Kidney glomerular epithelial cell (primary cell): ENCODE data around the gene ZEB2.

Source experiments
- DNase-seq: peaks from one replicate; lab custom pipeline; 2025; lab: John Stamatoyannopoulos, UW

Gene ZEB2

GRCh38 chr2:144496092-144496976 is 23.6 kb downstream of the ZEB2 start:
- DNase-seq = no peak

DNA sequence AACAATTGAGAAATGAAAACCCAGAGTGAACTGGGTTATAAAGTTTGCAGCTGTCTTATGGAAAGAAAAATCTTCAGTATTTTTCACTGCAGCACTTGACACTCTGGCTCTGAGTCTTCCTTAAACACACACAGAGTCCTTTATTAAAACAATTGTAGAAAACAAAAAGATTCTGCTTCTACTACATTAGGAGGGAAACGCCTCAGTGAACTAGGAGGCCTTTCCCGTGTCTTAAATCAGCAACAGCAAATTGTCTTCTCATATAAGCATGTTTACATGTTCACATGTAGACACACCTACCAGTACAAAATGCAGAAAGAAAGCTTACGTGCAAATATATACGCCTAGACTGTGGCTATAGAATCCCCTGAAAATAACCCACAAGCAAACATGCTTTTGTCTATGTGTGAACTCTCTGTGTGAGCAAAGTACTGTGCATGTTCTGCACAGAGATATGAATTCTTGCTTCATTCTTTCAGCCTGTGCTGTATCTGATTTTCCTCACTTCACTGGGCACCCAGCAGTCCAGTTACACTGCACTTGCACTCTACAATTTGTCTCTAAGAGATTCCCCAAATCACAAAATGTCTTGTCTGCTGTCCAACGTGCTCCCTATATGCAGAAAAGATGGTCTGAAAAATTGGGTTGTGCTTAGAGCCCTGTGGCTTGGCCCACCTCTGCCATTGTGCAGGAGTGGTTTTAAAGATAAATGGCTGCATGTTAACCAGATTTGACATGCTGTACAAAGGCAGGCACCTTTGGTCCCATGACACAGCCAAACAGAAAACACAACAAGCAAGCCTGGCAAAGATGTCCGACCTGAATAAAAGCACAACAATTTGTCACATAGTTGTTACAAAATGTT is 24.5 kb downstream of the ZEB2 start:
- DNase-seq = no peak

- DNase-seq = no peak
Observed at GRCh38 chr2:144493027-144493809, 26.7 kb downstream of the ZEB2 start.

DNA sequence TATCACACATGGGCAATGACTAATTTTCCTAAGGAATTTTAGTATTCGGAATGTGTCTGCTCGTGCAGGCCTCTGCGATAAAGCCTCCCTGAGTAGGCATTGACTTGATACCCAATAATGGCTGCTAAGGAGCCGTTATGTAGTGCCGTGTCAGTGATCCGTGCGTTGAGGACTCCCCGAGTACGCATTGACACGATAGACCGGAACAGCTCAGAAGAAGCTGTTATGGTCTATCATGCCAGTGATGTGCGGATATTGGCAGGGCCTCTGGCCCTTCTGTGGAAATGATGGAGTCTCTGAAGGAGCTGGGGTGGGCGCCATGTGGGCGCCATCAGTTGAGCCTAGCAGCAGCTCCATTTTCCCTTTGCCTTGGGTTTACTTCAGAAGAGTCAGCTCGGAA is 29.1 kb downstream of the ZEB2 start:
- DNase-seq = no peak

GRCh38 chr2:144490017-144490416 is 29.9 kb downstream of the ZEB2 start:
- DNase-seq = no peak

DNA sequence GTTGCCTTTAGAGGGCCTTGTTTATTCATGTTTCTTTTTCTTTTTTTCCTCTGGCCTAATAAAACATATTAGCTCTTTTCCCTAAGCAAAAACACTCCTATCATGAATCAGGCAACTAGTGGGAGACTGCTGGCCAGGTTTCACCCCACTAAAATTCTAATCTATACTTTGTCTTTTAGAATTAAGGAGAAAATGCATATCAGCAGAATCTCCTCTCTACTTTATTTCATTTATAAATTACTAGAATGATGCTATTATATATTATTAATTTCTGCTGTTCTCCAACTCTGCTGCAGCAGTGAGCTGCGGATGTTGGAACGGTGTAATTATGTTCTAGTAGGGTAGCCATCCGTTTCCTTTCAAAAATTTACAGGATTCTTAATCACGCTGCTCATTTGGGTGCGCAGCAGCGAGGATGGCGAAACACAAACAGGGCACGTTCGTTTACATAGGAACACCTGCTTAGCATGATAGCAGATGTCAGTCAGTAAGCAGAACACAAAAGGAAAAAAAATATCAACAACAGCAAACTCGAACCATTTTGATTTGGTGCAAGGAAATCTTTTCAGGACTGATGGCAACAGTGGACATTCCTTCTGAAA is 30.5 kb downstream of the ZEB2 start:
- peak; percentile 25 for DNase-seq

DNA sequence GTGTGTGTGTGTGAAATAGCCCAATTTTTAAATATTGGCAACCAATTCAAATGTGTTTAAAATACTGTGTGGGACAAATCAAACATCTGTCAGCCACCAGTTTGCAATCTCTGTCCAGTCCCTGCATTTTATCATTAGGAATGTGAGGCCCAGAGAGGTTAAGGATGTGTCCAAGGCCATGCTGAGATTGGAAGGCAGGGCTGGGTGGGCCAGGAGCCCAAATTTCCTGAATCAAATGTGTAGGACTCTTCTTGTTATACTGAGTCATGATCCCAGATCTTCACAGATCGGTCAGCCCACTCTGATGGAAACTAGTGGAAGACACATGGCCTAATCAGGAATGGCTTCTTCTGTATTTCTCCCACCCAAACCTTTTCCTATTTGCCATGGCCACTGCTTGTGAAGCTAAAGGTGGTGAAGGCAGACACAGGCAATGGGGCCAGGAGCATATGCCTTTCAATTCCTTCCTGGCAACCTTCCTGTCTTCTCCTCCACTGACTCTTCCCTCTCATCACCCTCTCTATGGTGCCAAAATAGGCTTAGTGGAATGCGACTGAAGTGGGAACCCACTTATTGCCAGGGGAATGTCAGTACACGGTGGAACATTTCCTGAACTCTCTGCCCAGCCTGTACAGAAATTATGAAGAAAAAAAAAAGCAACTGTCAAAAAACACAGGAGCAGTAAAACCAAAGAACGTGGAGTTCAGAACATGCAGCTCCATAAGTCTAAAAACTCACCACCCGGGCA is 35.5 kb downstream of the ZEB2 start:
- no peak for DNase-seq

- no peak for DNase-seq
Observed at GRCh38 chr2:144481666-144482065, 38.3 kb downstream of the ZEB2 start.

DNA sequence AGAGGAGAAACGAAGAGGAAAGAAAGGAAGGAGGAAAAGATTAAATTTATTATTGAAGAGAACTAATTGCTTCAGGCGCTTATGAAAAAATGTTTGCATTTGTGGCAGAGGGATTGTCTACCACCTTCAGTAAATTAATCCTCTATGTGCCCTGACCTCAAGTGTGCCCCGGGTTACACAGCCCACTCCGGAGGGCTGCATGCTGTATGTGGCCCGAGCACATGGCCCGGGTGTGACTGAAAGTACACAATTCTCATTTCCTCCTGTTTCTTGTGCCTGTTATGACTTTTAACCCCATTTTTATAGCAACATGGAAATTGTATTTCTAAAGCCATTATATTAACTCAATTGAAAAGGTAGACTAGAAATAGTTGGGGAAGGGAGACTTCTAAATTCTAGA is 38.8 kb downstream of the ZEB2 start:
- DNase-seq = no peak

DNA sequence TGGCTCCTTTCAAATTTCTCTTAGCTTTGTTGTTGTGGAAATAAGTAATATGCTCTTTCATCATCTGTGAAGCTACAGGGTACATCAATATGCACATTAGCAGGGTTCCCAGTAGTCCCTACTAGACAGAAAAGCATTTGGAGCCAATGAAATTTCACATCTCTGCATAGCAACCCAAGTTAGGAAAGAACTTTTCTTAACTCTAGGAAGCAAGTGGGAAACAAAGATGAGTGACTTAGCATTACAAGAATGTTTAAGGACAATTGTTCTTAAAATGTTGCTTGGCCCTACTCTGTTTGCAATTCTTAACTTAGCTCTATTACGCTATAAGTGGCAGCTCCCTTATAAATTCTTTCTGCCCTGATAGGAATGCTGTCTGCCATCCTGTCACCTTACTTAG is 39.6 kb downstream of the ZEB2 start:
- DNase-seq = peak; percentile 26

GRCh38 chr2:144479659-144480058 is 40.3 kb downstream of the ZEB2 start:
- DNase-seq = no peak

GRCh38 chr2:144479138-144479537 is 40.8 kb downstream of the ZEB2 start:
- peak; percentile 37 for DNase-seq

GRCh38 chr2:144477957-144478311 is 42.0 kb downstream of the ZEB2 start:
- DNase-seq = peak; percentile 49

- no peak for DNase-seq
Observed at GRCh38 chr2:144477281-144477956, 42.5 kb downstream of the ZEB2 start.

GRCh38 chr2:144476682-144477081 is 43.2 kb downstream of the ZEB2 start:
- DNase-seq = no peak

DNA sequence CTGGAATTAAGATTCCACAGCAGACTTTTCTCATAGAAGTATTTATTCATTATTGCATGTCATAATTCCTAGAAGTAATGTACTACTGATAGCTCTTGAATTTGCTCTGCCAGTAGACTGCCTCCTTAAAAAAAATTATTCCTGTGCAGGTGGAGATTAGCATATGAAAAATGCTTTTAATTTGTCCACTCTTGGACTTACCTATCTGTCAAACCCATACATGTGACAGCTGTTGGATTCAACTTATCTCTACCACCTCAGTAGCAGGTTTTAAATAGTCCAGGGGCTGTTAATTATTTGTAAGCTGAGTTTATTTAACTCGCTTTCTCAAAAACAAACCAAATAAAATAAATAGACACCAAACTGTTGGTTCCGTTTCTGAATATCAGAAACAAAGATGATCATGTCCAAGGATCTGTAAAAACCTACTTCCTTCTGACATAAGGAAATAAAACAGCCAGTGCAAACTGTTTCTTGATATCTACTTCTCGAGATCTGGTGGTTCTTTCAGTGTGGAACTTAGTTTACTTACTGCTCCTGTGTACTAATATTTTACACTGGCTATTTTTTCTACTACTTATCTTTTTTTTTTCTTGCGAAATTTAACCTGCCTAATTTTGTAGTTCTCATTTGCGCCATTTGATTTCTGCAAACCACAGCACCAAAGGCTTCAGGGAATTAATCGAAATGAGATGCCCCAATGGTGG is 44.2 kb downstream of the ZEB2 start:
- no peak for DNase-seq

DNA sequence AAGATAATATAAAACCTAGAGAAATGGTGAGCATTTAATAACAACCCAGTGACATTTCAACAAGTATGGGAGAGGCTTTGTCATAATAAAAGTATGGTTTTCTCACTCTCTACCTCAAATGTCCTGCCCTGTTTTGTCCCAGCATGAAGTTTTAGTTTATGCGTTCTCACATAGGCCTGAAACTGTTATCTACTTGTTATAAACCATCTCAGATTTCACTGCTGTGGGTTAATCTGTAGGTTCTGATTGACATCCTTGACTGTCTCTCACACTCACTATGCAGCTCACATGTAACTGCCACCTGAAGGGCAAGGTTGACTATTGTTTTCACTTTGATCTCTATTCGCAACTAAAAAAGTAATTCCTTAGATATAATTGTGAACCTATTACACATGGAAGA is 44.9 kb downstream of the ZEB2 start:
- DNase-seq = no peak

GRCh38 chr2:144474017-144474416 is 45.9 kb downstream of the ZEB2 start:
- no peak for DNase-seq

DNA sequence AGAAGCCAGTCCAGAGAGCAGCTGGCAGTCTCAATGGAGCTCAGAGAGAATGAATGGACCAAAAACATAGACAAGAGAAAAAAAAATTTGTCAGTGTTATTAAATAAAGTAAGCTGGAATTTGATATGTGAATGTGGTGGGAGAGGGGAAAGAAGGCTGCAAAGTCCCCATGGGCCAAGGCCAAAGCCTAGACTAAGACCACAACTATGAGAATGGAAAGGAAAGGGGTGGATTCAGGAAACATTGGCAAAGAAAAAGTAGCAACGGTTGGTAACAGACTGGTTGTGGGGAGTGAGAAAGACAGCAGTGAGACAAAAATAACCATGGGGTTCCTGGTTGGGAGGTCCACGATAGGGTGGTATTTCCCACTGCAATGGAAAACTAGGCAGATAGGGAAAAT is 47.0 kb downstream of the ZEB2 start:
- no peak for DNase-seq

DNA sequence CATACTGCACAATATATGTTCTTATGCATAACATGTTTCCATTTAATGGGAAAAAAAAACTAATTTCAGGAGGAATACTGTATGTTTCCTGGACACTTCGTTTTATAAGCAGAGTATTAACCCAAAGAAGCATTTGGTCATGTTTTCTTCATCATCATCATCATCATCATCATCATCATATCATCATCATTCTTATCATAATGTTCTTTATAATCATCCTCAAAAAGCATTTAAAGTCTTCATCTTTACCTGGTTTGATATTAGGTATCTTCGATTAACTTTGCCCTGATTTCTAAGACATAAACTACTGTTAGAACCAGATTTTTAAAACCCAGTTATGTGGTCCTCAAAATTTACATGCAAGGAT is 47.9 kb downstream of the ZEB2 start:
- DNase-seq = no peak
